C4-2B (cell line): ENCODE measurements around the gene ERBB4.

ENCODE experiments used
- H3K27ac ChIP-seq: fragments of 450-650 bp; 2 replicates; pipeline ENCODE4 v1.5.1; 2017
- ZFX ChIP-seq: fragments of 450-650 bp; IDR thresholded peaks from 2 replicates; pipeline ENCODE4 v1.6.1; 2017
- TF ChIP-seq, protein P1 (sequence below): fragments of 450-650 bp; conservative IDR thresholded peaks from 2 replicates; pipeline ENCODE4 v1.5.1; 2017; ENCODE audit warnings: mild to moderate bottlenecking

Gene ERBB4

DNA sequence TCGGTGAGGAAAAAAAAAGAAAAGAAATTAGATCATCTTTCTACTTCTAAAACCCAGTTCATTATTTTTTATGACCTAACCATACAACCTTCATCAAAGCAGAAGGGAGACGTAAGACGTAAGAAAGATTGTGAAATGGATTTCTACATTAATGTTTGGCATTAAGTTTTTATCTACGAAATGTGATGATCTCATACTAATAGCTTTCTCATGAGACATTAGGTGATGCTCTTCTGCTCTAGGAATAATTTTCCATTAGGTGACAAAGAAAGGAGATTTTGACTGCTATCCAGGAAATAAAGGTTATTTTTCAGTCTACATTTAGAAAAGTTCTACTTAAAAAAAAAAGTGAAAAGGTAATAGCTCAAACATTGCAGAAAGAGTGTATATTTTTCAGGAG, 748.6 kb downstream of the ERBB4 start:
- no peak for TF ChIP-seq ZFX
- TF ChIP-seq, protein P1, sequence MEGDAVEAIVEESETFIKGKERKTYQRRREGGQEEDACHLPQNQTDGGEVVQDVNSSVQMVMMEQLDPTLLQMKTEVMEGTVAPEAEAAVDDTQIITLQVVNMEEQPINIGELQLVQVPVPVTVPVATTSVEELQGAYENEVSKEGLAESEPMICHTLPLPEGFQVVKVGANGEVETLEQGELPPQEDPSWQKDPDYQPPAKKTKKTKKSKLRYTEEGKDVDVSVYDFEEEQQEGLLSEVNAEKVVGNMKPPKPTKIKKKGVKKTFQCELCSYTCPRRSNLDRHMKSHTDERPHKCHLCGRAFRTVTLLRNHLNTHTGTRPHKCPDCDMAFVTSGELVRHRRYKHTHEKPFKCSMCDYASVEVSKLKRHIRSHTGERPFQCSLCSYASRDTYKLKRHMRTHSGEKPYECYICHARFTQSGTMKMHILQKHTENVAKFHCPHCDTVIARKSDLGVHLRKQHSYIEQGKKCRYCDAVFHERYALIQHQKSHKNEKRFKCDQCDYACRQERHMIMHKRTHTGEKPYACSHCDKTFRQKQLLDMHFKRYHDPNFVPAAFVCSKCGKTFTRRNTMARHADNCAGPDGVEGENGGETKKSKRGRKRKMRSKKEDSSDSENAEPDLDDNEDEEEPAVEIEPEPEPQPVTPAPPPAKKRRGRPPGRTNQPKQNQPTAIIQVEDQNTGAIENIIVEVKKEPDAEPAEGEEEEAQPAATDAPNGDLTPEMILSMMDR, result no peak
- no peak overlapping the region for H3K27ac ChIP-seq

DNA sequence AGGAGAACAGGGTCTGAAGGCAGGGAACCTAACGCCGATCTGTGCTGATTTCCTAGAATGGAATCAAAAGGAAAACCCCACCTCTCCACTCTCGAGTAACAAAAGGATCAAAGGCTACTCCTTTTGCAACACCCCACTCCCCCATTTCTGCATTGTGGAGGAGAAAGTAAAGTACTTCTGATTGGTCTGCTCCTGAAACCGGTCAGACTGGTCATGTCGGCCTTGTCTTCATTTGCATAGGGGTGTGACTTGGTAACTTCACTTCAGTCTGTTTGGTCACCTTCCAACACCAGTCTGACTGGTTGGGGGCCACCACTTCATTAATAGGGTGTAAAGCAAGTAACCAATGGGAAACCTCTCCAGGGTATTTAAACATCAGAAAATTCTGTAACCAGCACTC, 771.9 kb downstream of the ERBB4 start:
- no peak overlapping the region for H3K27ac ChIP-seq
- no peak for TF ChIP-seq ZFX
- TF ChIP-seq, protein P1, result no peak

DNA sequence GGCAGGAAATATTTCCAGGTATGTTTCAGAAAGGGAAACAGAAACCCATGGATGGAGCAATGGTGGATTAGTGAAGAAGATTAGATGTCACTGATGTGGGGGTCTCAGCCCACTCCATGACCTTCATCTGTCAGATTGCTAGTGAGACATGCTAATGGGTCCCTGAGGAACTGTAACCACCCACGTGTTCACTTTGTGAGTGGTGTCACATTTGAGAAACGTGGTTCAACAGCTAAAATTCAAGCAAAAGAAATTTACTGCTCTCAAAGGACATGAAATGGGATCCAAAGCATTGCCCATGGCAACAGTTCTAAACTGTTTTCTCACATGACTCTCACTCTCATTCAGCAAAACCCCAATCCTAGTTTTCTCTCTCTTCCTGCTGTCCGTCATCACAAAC, 776.1 kb downstream of the ERBB4 start:
- TF ChIP-seq, protein P1, result no peak
- TF ChIP-seq ZFX, result no peak
- no peak overlapping the region for H3K27ac ChIP-seq

GRCh38 chr2:211760103-211760502, 778.5 kb downstream of the ERBB4 start:
- H3K27ac ChIP-seq, result no peak overlapping the region
- TF ChIP-seq, protein P1, result no peak
- no peak for TF ChIP-seq ZFX

DNA sequence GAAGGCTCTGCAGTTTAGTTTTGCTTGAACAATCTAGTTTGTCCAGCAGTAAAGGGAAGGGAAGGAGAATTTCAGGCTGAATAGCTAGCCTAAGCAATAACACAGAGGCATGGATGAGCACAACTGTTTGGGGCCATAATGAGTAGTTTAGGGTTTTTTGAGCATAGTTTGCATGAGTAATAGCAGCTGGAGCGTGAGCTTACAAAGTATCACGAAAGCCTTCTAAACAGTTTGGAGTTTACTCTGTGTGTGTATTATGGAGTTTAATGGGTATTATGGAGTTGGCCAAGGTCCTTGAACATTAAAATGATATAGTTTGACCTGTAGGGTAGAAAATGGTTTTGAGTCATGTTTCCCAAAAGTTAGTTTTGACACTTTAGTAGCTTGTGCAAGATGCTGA, 782.3 kb downstream of the ERBB4 start:
- H3K27ac ChIP-seq, result no peak overlapping the region
- TF ChIP-seq ZFX, result no peak
- TF ChIP-seq, protein P1, result no peak

GRCh38 chr2:211755187-211755586, 783.4 kb downstream of the ERBB4 start:
- no peak for TF ChIP-seq ZFX
- TF ChIP-seq, protein P1, result no peak

GRCh38 chr2:211751848-211752247, 786.8 kb downstream of the ERBB4 start:
- no peak overlapping the region for H3K27ac ChIP-seq
- no peak for TF ChIP-seq ZFX
- TF ChIP-seq, protein P1, result no peak

More at GRCh38 chr2:211755187-211755586, 783.4 kb downstream of the ERBB4 start:
- no peak overlapping the region for H3K27ac ChIP-seq
